Activated naive CD8-positive, alpha-beta T cell treated with anti-CD3 and anti-CD28 coated beads, Interleukin-2, amount 50 U/mL, for 24 hours (primary cell): Measurements from ENCODE around the gene RTP3.
"Not testable (repeated sequence)": the region's sequence is repeated elsewhere in the genome, so short reads cannot be mapped to it uniquely, and the experiment has no call there.

Source experiments
- ATAC-seq: fragments of 150-1000 bp; cut with Tn5 transposase; one replicate; pipeline ENCODE4 v1.10.0; 2021
- DNase-seq: peaks from one replicate; pipeline ENCODE4 v3.0.0; 2021
- H3K27ac Mint-ChIP-seq: one replicate; pipeline ENCODE4 v1.8.0; 2021; ENCODE audit warnings: mild to moderate bottlenecking, mixed read lengths
- H3K27me3 Mint-ChIP-seq: one replicate; pipeline ENCODE4 v1.8.0; 2021; ENCODE audit warnings: mixed read lengths
- H3K36me3 Mint-ChIP-seq: one replicate; pipeline ENCODE4 v1.8.0; 2021; ENCODE audit warnings: low read depth, mixed read lengths
- H3K4me1 Mint-ChIP-seq: one replicate; pipeline ENCODE4 v1.8.0; 2021; ENCODE audit warnings: mixed read lengths
- H3K4me3 Mint-ChIP-seq: one replicate; pipeline ENCODE4 v1.8.0; 2021; ENCODE audit warnings: mild to moderate bottlenecking, moderate library complexity, mixed read lengths
- H3K9me3 Mint-ChIP-seq: one replicate; pipeline ENCODE4 v1.8.0; 2021; ENCODE audit warnings: mixed read lengths

RTP3 gene

DNA sequence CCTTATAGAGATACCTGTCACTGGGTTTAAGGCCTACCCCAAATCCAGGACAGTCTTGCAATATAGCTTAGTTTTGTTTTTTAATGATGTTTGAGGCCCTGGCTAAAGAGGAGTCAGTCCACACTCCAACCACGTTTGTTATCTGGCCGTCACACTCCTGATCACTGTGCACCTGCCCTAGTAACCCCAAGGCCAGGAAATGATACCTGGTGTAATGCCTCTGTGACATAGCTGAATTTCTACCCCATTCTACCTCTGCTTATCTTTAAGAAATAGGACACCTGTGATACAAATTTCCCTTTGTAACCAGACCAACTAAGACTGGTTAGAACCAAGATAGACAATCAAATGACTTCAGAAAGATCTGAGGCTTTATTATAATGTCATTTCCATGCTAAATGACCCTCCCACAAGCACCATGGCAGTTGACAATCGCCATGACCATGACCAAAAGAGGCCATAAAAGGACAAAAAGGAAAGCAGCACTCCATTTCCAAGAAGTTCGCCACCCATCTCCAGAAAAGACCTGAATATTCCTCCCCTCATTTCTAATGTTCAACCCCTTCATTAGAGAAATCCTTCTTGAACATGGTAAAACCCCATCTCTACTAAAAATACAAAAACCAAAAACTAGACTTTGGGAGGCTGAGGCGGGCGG lies 4.8 kb upstream of the RTP3 start:
- H3K4me3 Mint-ChIP-seq, result no peak overlapping the region
- no peaks in the 10 kb centered on the region for H3K9me3 Mint-ChIP-seq
- ATAC-seq (no peak), DNase-seq (no peak)
- no peaks in the 10 kb centered on the region for H3K27me3 Mint-ChIP-seq
- peaks cover 9% of the 10 kb centered on the region for H3K4me1 Mint-ChIP-seq
- no peaks in the 10 kb centered on the region for H3K36me3 Mint-ChIP-seq
- H3K27ac Mint-ChIP-seq, result no peak overlapping the region

DNA sequence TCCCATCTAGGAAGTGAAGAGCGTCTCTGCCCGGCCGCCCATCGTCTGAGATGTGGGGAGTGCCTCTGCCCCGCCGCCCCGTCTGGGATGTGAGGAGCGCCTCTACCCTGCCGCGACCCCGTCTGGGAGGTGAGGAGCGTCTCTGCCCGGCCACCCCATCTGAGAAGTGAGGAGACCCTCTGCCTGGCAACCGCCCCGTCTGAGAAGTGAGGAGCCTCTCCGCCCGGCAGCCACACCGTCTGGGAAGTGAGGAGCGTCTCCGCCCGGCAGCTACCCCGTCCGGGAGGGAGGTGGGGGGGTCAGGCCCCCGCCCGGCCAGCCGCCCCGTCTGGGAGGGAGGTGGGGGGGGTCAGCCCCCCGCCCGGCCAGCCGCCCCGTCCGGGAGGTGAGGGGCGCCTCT lies 3.3 kb upstream of the RTP3 start:
- H3K4me3 Mint-ChIP-seq, H3K27me3 Mint-ChIP-seq: not testable (repeated sequence)

DNA sequence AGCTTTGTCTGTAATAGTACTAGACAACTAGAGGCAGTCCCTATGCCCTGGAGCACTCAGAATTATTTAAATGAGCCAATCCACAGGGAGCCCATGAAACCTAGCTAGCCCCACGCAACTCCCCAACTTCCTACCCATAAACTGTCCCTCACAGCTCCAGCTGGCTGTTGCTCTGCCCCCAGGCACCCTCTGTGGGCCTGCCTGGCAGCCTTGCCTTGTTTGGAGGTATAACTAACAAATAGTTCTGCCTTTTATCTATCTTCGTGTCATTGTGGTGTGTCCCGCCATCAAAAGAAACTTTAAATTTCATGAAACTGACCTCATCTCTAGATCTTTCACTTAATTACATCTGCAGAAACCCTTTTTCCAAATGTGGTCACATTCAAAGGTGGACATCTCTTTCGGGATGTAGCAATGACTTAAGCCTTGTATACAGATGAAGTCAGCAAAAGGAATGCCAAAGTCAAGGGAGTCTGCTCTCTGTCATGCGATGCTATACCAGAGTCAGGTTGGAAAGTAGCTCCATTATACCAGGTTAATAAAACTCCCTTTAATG lies 1.8 kb upstream of the RTP3 start:
- Mint-ChIP-seq H3K4me1 (peaks cover 7% of the 10 kb centered on the region), H3K4me3 (no peak overlapping the region), H3K27ac (no peak overlapping the region), H3K36me3 (no peaks in the 10 kb centered on the region), H3K9me3 (no peaks in the 10 kb centered on the region), H3K27me3 (no peaks in the 10 kb centered on the region)
- no peak for ATAC-seq
- no peak for DNase-seq

More for the DNA sequence above, 3.3 kb upstream of the RTP3 start:
- not testable (repeated sequence) for H3K4me1 Mint-ChIP-seq, H3K9me3 Mint-ChIP-seq, H3K27ac Mint-ChIP-seq, H3K36me3 Mint-ChIP-seq, ATAC-seq, DNase-seq

DNA sequence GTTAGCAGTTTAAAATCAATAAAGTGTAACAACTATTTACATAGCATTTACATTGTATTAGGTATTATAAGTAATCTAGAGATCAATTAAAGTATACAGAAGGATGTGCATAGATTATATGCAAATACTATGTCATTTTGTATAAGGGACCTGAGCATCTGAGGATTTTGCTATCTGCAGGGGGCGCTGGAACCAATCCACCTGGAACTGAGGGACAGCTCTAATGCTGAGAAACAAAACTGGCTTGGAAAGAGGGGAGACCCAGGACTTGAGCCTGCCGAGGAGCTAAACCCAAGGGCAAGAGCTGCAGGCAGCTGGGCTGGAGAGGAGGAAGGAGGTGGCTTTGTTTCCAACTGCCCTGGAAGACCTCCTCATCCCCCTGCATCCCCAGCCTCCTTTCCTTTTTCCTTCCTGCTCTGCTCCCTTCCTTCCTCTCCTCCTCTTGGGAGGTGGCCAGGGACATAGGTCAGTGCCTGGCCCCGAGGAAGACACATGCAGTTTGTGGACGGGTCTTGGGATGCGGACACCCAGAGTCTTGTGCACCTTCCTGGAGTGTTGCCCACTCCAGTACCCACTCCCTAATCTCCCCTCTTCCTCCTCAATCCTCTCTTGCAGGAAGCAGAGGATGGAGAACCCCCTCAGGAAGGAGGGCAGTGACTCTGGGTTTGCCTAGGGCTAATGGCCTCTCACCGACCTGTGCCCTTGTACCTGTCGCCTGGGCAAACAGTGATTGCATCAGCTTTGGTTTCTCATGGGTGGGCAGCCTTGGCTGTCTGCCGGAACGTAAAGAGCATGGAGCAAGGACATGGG lies 825 bp upstream of the RTP3 start:
- H3K4me1 Mint-ChIP-seq, result peaks cover 10% of the 10 kb centered on the region
- peak; percentile 40 for DNase-seq
- no peak overlapping the region for H3K27ac Mint-ChIP-seq

DNA sequence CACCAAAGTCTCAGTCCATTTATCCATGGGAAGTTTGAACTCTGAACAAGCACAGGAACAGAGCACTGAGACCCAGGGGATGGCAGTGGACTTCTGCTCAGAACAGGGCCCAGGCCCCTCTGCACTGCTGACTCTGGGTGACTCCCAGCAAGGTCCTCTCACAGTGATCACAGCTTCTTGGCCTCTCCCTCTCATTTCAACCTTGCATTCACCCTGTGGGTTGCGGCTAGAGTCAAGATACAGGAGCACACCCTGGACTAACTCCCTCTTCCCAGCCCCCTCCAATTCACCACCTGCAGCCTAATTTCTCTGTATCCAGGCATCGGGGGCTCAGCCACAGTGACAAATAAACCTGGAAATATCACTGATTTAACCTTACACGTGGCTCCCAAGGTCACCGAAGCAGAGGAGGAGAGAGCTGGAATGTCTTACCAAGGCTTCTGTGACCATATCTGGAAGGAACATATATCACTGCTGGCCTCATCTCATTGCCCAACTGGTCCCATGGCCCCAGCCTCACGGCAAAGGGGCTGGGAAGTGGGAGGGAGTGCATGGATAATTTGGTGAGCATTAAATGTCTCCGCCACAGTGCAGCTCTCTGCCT lies 1.2 kb downstream of the RTP3 start:
- H3K27ac Mint-ChIP-seq, result no peak overlapping the region
- peaks cover 17% of the 10 kb centered on the region for H3K4me1 Mint-ChIP-seq
- peaks cover 2% of the 10 kb centered on the region for H3K36me3 Mint-ChIP-seq
- H3K9me3 Mint-ChIP-seq, result no peaks in the 10 kb centered on the region
- H3K4me3 Mint-ChIP-seq, result no peak overlapping the region
- DNase-seq (no peak), ATAC-seq (no peak)
- H3K27me3 Mint-ChIP-seq, result no peaks in the 10 kb centered on the region

More for the DNA sequence above, 825 bp upstream of the RTP3 start:
- Mint-ChIP-seq H3K27me3 (no peaks in the 10 kb centered on the region), H3K4me3 (no peak overlapping the region), H3K36me3 (no peaks in the 10 kb centered on the region), H3K9me3 (no peaks in the 10 kb centered on the region)
- peak; percentile 40 for ATAC-seq

DNA sequence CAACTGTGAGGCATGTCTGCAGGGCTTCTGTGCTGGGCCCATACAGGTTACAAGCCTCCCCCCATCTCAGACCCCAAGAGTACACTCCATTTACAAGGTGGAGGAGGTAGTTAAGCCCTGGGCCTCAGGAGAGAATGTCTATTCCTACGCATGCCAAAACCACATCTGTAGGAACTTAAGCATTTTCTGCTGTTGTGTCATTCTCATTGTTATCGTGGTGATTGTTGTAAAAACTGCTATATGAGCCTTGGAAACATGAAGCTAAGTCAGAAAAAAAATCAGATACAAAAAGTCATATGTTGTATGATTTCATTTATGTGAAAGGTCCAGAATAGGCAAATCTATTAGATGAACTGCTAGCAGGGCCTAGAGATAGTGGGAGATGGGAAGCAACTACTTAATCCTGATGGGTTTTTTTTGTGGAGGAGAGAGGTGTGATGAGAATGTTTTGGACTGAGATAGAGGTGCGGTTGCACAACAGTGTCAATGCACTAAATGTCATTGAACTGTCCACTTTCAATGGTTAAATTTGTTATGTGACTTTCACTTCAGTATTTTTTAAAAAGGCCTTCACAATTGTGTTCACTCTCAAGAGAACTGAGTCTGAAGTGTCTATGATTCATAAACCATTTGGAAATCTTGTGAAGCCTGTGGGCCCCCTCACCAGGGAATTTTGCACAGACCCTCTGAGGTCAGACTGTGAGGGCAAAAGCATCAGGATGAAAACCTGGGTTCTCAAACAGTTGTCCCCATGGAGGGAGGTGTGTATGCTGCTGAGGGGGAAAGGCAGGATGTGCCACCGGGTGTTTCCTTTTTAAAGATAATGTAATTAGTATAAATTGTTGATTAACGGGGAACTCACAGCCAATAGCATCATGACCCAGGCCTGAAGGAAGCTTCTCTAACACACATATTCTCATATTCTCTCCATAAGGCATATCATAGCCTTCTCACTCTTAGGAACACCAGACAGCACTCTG lies 3.2 kb downstream of the RTP3 start:
- no peak for ATAC-seq
- peaks cover 6% of the 10 kb centered on the region for H3K9me3 Mint-ChIP-seq
- H3K27me3 Mint-ChIP-seq, result no peaks in the 10 kb centered on the region
- no peak overlapping the region for H3K4me3 Mint-ChIP-seq
- no peak for DNase-seq
- peaks cover 2% of the 10 kb centered on the region for H3K36me3 Mint-ChIP-seq
- H3K27ac Mint-ChIP-seq, result no peak overlapping the region
- H3K4me1 Mint-ChIP-seq, result peaks cover 31% of the 10 kb centered on the region

DNA sequence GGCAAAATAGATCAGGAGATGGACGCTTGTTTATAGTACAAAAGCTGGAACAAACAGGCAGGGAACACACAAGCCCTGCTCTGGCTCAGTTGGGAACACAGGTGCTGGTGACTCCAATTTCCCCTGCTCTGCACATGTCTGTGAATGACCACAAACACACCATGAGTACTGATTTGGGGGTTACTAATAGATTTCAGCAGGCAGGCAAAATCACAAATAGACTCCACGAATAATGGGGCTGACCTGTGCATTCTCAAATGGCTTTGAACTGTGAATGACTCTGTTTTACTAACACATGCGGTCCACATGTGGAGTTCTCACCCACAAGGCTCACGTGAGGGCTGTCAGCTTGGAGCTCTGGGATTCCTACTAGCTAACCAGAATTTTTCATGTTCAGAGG lies 3.9 kb downstream of the RTP3 start:
- Mint-ChIP-seq H3K27ac (no peak overlapping the region), H3K4me3 (no peak overlapping the region), H3K9me3 (peaks cover 6% of the 10 kb centered on the region), H3K4me1 (peaks cover 31% of the 10 kb centered on the region), H3K36me3 (peaks cover 2% of the 10 kb centered on the region), H3K27me3 (peaks cover 3% of the 10 kb centered on the region)
- ATAC-seq (no peak), DNase-seq (no peak)

DNA sequence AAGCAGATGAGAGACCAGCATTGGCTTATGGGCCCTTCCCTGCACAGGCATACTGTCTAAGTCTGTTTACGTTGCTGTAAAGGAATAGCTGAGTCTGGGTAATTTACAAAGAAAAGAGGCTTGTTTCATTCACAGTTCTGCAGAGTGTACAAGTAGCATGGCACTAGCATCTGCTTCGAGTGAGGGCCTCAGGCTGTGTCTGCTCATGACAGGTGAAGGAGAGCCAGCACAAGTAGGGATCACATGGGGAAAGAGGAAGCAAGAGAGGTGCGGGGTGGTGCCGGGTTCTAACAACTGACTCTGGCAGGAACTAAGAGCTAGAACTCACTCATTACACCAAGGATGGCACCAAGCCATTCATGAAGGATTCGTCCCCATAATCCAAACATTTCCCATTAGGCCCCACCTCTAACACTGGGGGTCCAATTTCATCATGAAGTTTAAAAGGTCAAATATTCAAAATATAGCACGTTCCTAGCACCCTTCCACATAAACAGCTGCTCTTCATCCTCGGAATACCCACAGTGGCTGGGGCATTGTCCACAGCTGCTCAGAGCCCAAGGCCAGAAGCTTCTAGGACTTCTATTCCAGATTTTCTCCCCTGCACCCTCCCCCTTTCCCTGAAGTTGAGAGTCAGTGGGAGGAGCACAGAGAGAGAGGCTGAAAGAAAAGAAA lies 5.6 kb downstream of the RTP3 start:
- Mint-ChIP-seq H3K4me3 (no peak overlapping the region), H3K36me3 (peaks cover 2% of the 10 kb centered on the region), H3K4me1 (peaks cover 31% of the 10 kb centered on the region), H3K27ac (no peak overlapping the region), H3K27me3 (peaks cover 4% of the 10 kb centered on the region), H3K9me3 (peaks cover 6% of the 10 kb centered on the region)
- DNase-seq (no peak), ATAC-seq (no peak)

DNA sequence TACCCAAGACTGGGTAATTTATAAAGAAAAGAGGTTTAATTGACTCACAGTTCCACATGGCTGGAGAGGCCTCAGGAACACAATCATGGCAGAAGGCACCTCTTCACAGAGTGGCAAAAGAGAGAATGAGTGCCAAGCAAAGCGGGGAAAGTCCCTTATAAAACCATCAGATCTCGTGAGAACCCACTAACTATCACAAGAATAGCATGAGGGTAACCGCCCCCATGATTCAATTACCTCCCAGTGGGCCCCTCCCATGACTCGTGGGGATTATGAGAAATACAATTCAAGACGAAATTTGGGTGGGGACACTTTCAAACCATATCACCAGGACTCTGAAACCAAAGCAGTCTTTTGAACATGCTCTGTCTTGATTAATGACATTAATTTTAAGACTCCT lies 7.0 kb downstream of the RTP3 start:
- H3K36me3 Mint-ChIP-seq, result peaks cover 2% of the 10 kb centered on the region
- ATAC-seq (peak; percentile 38), DNase-seq (peak; percentile 10)
- H3K9me3 Mint-ChIP-seq, result peaks cover 6% of the 10 kb centered on the region
- H3K27me3 Mint-ChIP-seq, result peaks cover 4% of the 10 kb centered on the region
- H3K27ac Mint-ChIP-seq, result no peak overlapping the region
- H3K4me1 Mint-ChIP-seq, result peaks cover 31% of the 10 kb centered on the region
- no peak overlapping the region for H3K4me3 Mint-ChIP-seq

DNA sequence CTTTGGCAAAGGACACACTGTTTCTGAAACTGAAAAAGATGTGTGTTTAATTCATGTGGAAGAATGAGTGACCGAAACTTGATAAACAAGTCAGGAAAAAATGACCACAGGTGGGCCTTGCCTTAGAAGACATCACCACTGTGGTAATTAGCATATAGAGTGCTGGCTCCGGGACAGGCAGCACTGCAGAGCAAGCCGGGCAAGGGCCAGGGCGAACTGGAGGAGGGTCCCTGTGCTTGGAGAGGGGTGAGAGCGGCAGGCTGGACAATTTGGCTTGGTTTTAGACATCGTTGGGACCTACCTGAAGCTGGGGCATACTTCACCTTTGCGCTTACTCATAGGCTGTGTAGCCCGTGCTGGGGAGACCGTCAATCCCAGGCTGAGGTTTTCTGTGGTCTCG lies 8.2 kb downstream of the RTP3 start:
- H3K4me3 Mint-ChIP-seq, result no peak overlapping the region
- H3K27me3 Mint-ChIP-seq, result peaks cover 4% of the 10 kb centered on the region
- no peak for DNase-seq
- ATAC-seq, result peak; percentile 22
- H3K4me1 Mint-ChIP-seq, result peaks cover 25% of the 10 kb centered on the region
- H3K27ac Mint-ChIP-seq, result no peak overlapping the region
- H3K36me3 Mint-ChIP-seq, result peaks cover 2% of the 10 kb centered on the region
- H3K9me3 Mint-ChIP-seq, result peaks cover 6% of the 10 kb centered on the region

DNA sequence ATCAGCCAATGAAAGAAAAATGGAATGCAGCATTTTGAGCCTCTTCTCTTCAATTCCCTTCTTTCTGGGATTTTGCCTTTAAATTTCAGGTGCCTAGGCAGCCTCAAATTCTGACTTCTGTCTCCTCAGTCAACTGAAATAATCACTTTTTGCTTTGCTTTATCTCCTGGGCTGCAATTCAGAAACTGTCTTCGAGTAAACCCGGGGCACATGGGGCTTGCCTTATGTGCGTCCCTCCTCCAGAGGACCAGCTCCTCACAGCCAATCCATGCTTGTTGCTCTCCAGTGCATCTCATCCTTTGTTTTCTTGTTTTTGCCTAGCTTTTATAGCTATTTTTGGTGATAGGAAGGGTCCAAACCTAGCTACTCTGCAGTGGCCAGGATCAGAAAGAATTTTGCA lies 8.8 kb downstream of the RTP3 start:
- Mint-ChIP-seq H3K4me3 (no peak overlapping the region), H3K36me3 (peaks cover 2% of the 10 kb centered on the region), H3K27me3 (peaks cover 4% of the 10 kb centered on the region), H3K4me1 (peaks cover 21% of the 10 kb centered on the region), H3K27ac (no peak overlapping the region), H3K9me3 (peaks cover 6% of the 10 kb centered on the region)
- no peak for DNase-seq
- no peak for ATAC-seq

DNA sequence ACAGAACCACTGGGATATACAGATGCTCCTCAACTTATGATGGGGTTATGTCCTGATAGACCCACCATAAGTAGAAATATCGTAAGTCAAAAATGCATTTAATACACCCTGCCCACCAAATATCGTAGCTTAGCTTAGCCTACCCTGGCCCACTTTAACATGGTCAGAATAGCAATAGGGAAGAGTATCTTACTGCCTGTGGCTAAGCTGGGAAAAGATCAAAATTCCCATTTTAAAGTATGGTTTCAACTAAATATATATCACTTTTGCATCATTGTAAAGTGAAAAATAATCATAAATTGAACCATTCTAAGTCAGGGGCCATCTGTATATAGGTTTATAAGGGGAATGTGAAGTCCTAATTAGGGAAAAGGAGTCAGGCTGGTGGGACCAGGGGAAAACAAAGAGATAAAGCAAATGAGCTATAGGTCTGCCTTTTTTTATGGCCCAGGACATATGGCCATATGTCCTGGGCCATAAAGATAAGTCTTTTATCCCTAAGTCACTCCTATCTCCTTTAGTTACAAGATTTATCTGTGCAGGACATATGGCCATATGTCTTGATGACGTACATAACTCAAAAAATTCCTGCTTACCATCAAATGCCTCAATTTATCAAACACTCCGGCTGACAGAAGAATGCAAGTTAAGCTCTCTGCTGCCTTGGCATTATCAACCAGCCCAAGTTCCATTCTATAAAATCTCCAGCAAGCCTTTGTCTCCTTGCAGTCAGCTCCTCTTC lies 11.2 kb downstream of the RTP3 start:
- Mint-ChIP-seq H3K4me3 (no peak overlapping the region), H3K27me3 (peaks cover 4% of the 10 kb centered on the region), H3K36me3 (no peaks in the 10 kb centered on the region), H3K27ac (no peak overlapping the region), H3K4me1 (peaks cover 14% of the 10 kb centered on the region), H3K9me3 (peaks cover 6% of the 10 kb centered on the region)
- no peak for ATAC-seq
- DNase-seq, result no peak

DNA sequence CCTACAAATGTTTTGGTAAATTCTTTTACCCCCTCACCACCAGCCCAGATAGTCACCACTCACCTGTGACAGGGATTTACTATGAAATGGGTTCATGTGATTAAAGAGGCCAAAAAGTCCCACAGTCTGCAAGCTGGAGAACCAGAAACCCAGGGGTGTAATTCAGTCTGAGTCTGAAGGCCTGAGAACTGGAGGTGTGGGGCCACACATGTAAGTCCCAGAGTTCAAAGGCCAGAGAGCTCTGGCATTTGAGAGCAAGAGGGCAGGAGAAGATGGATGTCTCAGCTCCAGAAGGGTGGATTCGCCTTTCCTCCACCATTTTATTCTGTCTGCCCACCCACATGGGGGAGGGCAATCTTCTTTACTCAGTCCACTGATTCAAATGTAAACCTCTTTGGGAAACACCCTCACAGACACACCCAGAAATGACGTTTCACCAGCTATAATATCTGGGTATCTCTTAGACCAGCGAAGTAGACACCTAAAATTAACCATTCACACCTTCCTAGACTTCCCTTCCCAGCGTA lies 11.9 kb downstream of the RTP3 start:
- no peak overlapping the region for H3K4me3 Mint-ChIP-seq
- H3K4me1 Mint-ChIP-seq, result peaks cover 8% of the 10 kb centered on the region
- H3K36me3 Mint-ChIP-seq, result no peaks in the 10 kb centered on the region
- no peak overlapping the region for H3K27ac Mint-ChIP-seq
- H3K9me3 Mint-ChIP-seq, result peaks cover 6% of the 10 kb centered on the region
- DNase-seq, result no peak
- ATAC-seq, result no peak
- peaks cover 4% of the 10 kb centered on the region for H3K27me3 Mint-ChIP-seq
